Osteoblast (primary cell): Measurements from ENCODE around the gene CENPB. TPM values are rescaled to one million over a fixed set of nuclear protein-coding genes. Genes with fewer than 3 reads are reported as not detected.

Experiments used
- DNase-seq: peaks from one replicate; pipeline ENCODE4 v3.0.0; 2011; ENCODE audit warnings: low spot score, mixed read lengths; ENCODE audit not compliant: insufficient read length; ENCODE audit errors: missing footprints
- H2AFZ ChIP-seq: 2 replicates; pipeline ENCODE4 v1.6.0; 2011; ENCODE audit warnings: mild to moderate bottlenecking, low read length
- H3K27ac ChIP-seq: 2 replicates; pipeline ENCODE4 v1.5.1; 2011; ENCODE audit warnings: mild to moderate bottlenecking, low read depth, low read length, moderate library complexity
- H3K27me3 ChIP-seq: 2 replicates; pipeline ENCODE4 v1.6.0; 2012; ENCODE audit warnings: mild to moderate bottlenecking, control low read depth, inconsistent platforms, low read length, moderate library complexity; ENCODE audit not compliant: insufficient read depth
- H3K36me3 ChIP-seq: 2 replicates; pipeline ENCODE4 v1.5.1; 2011; ENCODE audit warnings: mild to moderate bottlenecking, low read length, control low read depth, moderate library complexity; ENCODE audit not compliant: insufficient read depth
- H3K4me1 ChIP-seq: 2 replicates; pipeline ENCODE4 v1.5.1; 2011; ENCODE audit warnings: mild to moderate bottlenecking, low read length, control low read depth, moderate library complexity; ENCODE audit not compliant: insufficient read depth
- H3K4me2 ChIP-seq: 2 replicates; pipeline ENCODE4 v1.6.0; 2011; ENCODE audit warnings: mild to moderate bottlenecking, low read length; ENCODE audit not compliant: insufficient read depth
- H3K4me3 ChIP-seq: fragments of 200-600 bp; sonication (generic); 3 replicates; pipeline ENCODE4 v1.5.1; 2012; ENCODE audit warnings: mild to moderate bottlenecking, low read length, inconsistent platforms; ENCODE audit not compliant: insufficient read depth
- H3K79me2 ChIP-seq: 2 replicates; pipeline ENCODE4 v1.6.0; 2012; ENCODE audit warnings: mild to moderate bottlenecking, low read length, control low read depth, inconsistent platforms; ENCODE audit not compliant: insufficient read depth
- H3K9me3 ChIP-seq: 2 replicates; pipeline ENCODE4 v1.5.1; 2011; ENCODE audit warnings: low read depth, low read length, control low read depth
- H4K20me1 ChIP-seq: 2 replicates; pipeline ENCODE4 v1.6.0; 2012; ENCODE audit warnings: mild to moderate bottlenecking, low read length, control low read depth; ENCODE audit not compliant: insufficient read depth
- total RNA-seq: library from RNA; depleted of rRNA; stranded (reverse); fragments of >200 nt; gene quantifications from 2 replicates; pipeline ENCODE4 v1.2.3, GENCODE V29; 2012
- TF ChIP-seq, protein P1 (sequence below): IDR thresholded peaks from 2 replicates; pipeline ENCODE4 v1.5.1; 2011; ENCODE audit warnings: mild to moderate bottlenecking, low read depth, low read length, moderate library complexity; ENCODE audit errors: extremely low read depth

The CENPB gene
- total RNA-seq, 1 donor = 95.5 TPM

DNA sequence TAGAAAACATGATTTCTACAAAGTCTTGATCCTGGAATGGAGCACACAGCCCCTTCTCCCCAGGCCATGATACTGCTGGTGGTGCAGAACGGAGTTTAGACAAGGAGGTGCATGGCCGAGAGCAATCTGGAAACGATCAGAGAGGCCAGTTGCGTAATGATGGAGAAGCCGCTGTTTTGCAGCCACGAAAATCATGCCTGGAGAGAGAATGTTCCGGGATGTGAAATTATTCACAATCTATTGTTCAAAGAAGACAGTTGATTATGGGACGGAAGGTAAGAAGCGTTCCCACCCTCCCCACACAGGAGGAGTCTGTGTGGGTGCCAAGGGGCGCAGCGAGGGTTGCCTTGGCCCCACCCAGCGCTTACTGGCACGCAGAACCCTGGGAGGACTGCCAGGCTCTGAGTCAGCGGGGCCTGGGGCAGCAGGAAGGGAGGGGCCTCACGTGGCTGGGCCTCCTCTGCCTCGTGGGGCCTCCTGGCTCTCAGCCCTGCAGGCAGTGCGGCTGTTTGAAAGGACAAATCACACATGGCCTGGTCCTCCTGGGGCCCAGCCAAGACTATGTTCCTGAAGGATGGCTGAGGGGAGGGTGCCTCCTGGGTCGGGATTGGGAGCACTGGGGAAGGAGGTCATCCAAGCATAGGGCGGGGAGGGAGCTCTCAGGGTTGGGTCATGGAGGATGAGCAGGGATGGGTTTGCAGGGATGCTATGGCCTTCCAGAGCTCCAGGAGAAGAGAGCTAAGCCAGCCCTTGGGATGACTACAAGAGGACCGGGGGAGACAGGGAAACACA, 25.1 kb upstream of the CENPB start:
- peak overlapping the region; percentile 93 for H3K27ac ChIP-seq
- peak overlapping the region; percentile 71 for H3K4me2 ChIP-seq
- no peaks in the 10 kb centered on the region for H3K36me3 ChIP-seq
- TF ChIP-seq, protein P1, sequence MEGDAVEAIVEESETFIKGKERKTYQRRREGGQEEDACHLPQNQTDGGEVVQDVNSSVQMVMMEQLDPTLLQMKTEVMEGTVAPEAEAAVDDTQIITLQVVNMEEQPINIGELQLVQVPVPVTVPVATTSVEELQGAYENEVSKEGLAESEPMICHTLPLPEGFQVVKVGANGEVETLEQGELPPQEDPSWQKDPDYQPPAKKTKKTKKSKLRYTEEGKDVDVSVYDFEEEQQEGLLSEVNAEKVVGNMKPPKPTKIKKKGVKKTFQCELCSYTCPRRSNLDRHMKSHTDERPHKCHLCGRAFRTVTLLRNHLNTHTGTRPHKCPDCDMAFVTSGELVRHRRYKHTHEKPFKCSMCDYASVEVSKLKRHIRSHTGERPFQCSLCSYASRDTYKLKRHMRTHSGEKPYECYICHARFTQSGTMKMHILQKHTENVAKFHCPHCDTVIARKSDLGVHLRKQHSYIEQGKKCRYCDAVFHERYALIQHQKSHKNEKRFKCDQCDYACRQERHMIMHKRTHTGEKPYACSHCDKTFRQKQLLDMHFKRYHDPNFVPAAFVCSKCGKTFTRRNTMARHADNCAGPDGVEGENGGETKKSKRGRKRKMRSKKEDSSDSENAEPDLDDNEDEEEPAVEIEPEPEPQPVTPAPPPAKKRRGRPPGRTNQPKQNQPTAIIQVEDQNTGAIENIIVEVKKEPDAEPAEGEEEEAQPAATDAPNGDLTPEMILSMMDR = no peak
- H3K79me2 ChIP-seq = peaks cover 6% of the 10 kb centered on the region
- peak overlapping the region; percentile 58 for H3K4me3 ChIP-seq
- peak overlapping the region; percentile 54 for H2AFZ ChIP-seq
- DNase-seq = peak; percentile 98
- H4K20me1 ChIP-seq = no peaks in the 10 kb centered on the region
- H3K4me1 ChIP-seq = peaks cover 40% of the 10 kb centered on the region
- H3K27me3 ChIP-seq = no peaks in the 10 kb centered on the region
- H3K9me3 ChIP-seq = no peaks in the 10 kb centered on the region

DNA sequence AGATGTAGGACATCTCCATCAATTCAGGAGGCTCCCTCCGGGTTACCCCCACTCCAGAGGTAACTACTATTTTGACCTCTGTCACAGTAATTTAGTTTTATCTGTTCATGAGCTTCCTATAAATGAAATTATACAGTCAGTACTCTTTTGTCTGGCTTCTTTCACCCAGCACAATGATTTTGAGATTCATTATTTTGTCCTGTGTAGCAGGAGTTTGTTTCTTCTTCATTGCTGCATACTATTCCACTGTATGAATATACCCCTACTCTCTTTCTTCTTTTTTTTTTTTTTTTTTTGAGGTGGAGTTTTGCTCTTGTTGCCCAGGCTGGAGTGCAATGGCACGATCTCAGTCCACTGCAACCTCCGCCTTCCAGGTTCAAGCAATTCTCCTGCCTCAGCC, 22.0 kb upstream of the CENPB start:
- TF ChIP-seq, protein P1 = no peak
- Histone ChIP-seq H3K4me1 (peaks cover 52% of the 10 kb centered on the region), H3K79me2 (peaks cover 6% of the 10 kb centered on the region), H4K20me1 (peaks cover 2% of the 10 kb centered on the region), H3K4me2 (peak overlapping the region; percentile 58), H3K27me3 (no peaks in the 10 kb centered on the region), H3K27ac (peak overlapping the region; percentile 94), H3K9me3 (no peaks in the 10 kb centered on the region), H3K36me3 (peaks cover 20% of the 10 kb centered on the region), H2AFZ (no peak overlapping the region), H3K4me3 (no peak overlapping the region)
- no peak for DNase-seq

DNA sequence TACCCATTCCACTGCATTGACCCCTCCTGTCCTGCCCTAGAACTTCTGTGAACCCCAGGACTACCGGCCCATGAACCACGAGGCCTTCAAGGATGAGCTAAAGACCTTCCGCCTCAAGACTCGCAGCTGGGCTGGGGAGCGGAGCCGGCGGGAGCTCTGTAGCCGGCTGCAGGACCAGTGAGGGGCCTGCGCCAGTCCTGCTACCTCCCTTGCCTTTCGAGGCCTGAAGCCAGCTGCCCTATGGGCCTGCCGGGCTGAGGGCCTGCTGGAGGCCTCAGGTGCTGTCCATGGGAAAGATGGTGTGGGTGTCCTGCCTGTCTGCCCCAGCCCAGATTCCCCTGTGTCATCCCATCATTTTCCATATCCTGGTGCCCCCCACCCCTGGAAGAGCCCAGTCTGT, 18.2 kb upstream of the CENPB start:
- no peak overlapping the region for H3K4me2 ChIP-seq
- H2AFZ ChIP-seq = no peak overlapping the region
- DNase-seq = no peak
- H3K4me3 ChIP-seq = no peak overlapping the region
- H3K36me3 ChIP-seq = peaks cover 54% of the 10 kb centered on the region
- no peaks in the 10 kb centered on the region for H3K9me3 ChIP-seq
- H3K27me3 ChIP-seq = no peaks in the 10 kb centered on the region
- H3K27ac ChIP-seq = no peak overlapping the region
- TF ChIP-seq, protein P1 = no peak
- peaks cover 2% of the 10 kb centered on the region for H4K20me1 ChIP-seq
- peaks cover 18% of the 10 kb centered on the region for H3K79me2 ChIP-seq
- peaks cover 31% of the 10 kb centered on the region for H3K4me1 ChIP-seq

DNA sequence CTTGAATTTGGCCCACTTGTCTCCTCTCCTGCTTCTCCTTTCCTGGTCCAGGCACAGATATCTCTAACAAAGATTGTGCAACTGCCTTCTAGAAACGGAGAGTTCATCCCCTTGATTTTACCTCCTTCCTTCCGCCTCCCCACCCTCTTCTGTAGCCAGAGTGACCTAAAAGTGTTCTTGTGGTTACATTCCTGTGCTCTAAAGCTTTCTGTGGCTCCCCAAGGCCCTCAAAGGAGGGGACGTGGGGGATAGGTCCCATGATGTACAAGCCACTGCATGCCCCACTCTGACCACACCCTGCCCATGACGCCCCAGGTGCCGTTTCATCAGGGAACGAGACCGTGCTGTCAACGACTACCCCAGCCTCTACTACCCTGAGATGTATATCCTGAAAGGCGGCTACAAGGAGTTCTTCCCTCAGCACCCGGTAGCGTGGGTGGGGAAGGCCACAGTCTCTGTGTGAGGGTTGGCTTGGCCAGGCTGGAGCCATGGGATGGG, 17.8 kb upstream of the CENPB start:
- H3K27ac ChIP-seq = no peak overlapping the region
- TF ChIP-seq, protein P1 = no peak

More for the DNA sequence above, 17.8 kb upstream of the CENPB start:
- no peak overlapping the region for H3K4me3 ChIP-seq
- no peaks in the 10 kb centered on the region for H3K9me3 ChIP-seq
- H4K20me1 ChIP-seq = peaks cover 2% of the 10 kb centered on the region
- H3K36me3 ChIP-seq = peaks cover 58% of the 10 kb centered on the region
- DNase-seq = no peak
- no peak overlapping the region for H3K4me2 ChIP-seq
- peaks cover 23% of the 10 kb centered on the region for H3K79me2 ChIP-seq
- H3K4me1 ChIP-seq = peaks cover 31% of the 10 kb centered on the region
- H2AFZ ChIP-seq = no peak overlapping the region
- no peaks in the 10 kb centered on the region for H3K27me3 ChIP-seq
